HG03097 (cell line): ENCODE measurements around the gene CLTA.
A peak's percentile ranks its signal among the peaks of the same experiment; 100 is the strongest.
"Not testable (repeated sequence)": the region's sequence is repeated elsewhere in the genome, so short reads cannot be mapped to it uniquely, and the experiment has no call there.

Experiments used
- ATAC-seq: cut with Tn5 transposase; IDR thresholded peaks from one replicate; pipeline ENCODE4 v1.9.1; 2021; ENCODE audit not compliant: unreplicated experiment, low FRiP score

The CLTA gene

DNA sequence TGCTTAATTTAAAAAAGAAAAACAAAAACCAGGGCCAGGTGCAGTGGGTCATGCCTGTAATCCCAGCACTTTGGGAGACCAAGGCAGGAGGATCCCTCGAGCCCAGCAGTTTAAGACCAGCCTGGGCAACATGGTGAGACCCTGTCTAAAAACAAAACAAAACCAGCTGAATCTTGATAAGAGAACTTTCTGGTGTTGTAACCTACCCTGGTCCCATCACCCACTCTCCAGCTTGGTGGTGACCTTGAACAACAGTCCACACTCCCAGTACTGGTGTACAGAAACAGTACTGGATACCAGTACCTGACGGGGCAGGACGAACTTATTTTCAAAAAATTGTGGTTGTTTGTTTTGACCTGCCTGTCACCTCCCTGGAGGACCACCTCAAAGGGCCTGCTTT is 30.9 kb downstream of the CLTA start:
- no peak for ATAC-seq

DNA sequence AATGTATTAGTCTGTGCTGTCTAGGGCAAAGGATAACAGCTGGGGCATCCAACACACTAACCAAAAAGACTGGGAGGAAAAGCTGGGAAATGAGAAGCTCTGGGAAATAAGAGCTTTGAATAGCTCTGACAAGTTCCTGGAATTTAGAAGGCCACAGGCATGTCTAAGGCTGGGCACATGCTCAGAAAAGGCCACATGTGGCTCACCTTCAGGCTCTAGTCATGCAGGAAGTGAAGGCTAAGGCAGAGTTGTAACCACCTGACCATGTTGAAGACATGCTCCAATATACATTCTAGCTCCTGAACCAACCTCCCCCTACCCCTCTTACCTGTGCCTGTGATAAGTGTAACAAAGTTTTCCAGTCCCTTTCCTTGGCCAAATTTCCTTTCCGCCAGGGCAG is 31.7 kb downstream of the CLTA start:
- ATAC-seq, result no peak

DNA sequence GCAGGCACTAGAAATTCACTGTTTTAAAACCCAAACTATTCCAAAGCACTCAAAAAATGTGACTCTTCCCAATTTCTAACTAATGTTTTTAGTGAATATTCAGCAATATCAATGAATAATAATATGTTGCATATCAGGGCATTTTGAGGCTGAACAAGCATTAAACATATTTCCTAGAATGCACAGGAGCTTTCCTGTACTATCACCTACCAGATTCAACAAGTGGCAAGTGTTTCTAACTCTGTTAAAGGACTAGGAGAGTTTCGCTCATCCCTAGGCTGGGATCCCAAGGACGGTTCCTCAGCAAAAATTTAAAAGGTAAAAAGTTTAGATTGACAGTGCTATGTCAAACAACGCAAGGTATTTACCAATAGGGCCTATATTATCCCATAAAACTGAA is 46.5 kb downstream of the CLTA start:
- ATAC-seq, result no peak

DNA sequence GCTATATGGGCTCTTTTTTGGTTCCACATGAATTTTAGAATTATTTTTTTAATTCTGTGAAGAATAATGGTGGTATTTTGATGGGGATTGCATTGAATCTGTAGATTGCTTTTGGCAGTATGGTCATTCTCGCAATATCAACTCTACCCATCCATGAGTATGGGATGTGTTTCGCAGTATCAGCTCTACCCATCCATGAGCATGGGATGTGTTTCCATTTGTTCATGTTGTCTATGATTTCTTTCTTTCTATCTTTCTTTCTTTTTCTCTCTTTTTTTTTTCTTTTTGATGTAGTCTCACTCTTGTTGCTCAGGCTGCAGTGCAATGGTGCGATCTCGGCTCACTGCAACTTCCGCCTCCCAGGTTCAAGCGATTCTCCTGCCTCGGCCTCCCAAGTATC is 48.5 kb downstream of the CLTA start:
- not testable (repeated sequence) for ATAC-seq

DNA sequence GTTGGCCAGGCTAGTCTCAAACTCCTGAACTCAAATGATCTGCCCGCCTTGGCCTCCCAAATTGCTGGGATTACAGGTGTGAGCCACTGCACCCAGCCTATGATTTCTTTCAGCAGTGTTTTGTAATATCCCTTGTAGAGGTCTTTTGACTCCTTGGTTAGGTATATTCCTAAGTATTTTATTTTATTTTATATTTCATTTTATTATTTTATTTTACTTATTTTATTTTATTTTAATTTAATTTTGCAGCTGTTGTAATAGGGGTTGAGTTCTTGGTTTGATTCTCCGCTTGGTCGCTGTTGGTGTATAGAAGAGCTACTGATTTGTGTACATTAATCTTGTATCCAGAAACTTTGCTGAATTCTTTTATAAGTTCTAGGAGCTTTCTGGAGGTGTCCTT is 49.0 kb downstream of the CLTA start:
- ATAC-seq, result not testable (repeated sequence)

DNA sequence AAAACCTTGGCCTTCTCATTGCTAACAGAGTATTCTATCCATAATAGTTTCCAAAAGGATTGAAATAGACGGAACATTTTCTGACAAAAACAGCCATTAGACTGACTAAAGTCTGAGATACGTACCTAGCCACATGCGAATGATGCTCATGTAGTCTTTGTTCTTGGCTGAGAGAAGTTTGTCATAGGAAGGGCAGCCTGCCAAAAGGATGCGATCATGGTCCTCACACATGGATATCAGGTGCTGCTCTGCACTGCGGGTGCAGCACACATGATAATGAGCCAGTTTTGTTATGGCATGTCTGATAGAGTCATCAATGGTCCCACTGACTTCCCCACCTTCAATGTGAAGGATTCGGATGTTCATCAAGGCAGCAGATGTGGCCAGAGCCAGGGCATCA is 55.2 kb downstream of the CLTA start:
- ATAC-seq, result no peak

DNA sequence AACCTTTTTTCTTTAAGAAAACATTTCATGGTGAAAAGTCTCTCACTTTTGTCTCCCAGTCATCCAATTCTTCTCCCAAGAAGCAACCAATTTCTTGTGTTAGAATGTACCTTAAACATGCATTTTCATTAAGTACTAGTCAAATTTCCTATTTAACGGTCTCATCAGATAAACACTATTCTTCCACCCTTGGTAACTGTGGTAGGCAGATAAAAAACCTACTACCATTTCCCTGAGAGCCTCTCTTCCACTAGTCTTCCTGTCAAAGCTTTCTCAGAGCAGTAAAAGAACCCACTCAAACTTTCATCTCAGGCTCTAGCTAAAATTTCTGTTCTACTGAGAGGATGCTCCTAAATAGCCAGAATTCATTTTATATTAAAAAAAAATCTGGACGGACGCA is 56.6 kb downstream of the CLTA start:
- no peak for ATAC-seq

DNA sequence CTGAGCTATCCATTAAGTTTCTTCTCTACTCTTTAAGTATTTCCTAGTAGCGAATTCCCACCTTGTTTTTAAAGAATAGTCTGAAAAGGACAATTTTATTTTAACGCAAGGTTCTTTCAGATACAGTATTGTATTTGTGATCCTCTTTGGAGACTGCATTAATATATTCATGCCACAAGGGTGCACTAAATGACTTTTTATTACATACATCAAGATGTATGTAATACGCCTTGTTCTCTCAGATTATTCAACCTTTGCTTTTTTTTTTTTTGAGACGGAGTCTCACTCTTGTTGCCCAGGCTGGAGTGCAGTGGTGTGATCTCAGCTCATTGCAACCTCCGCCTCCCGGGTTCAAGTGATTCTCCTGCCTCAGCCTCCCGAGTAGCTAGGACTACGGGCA is 57.3 kb downstream of the CLTA start:
- not testable (repeated sequence) for ATAC-seq

DNA sequence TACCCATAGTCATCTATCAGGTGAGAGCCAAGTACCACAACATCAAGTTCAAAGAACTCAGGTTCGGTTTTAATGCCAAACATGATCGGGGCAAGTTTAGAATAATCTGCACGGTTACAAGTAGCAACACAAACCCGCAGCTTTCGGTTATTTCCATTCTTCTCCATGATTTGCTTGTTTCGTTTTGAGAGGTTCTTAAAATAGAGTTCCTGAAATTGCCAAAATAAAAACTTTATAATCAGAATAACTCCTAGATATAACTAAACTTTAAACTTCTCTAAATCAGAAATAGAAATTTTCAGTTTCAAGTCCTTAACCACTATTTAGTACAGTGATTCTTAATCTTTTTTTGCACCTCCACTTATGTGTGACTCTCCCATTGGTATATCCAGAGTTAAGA is 58.5 kb downstream of the CLTA start:
- ATAC-seq, result no peak

DNA sequence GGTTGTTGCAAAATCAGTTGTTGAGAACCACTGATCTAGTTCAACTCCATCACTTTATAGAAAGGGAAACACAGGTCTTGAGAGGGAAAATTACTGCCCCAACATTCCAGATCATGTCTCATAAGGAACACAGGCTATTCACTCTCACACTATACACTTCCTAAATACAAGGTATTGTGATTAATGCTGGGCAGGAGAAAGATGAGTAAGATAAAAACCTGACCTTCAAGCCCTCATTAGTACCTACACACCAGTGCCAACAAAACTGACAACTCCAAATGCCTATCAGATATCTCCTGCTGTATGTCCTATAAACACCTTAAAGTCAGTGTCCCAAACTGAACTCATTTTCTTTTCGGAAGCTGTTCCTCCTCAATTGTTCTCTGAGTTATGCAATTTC is 59.4 kb downstream of the CLTA start:
- ATAC-seq, result no peak

DNA sequence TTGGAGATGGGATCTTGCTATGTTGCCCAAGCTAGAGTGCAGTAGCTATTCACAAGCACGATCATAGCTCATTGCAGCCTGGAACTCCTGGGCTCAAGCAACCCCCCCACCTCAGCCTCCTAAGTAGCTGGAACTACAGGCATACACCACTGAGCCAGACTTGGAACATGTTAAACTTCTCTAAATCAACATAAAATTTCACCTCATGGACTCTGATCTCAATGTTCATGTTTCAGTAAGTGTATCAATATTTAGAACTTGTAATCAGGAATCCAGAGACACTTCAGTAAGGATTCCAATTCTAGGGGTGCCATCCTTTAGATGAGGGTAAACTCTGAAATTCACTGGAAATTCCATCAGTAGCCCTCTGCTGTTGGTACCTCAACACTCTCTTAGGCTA is 60.7 kb downstream of the CLTA start:
- ATAC-seq, result no peak

DNA sequence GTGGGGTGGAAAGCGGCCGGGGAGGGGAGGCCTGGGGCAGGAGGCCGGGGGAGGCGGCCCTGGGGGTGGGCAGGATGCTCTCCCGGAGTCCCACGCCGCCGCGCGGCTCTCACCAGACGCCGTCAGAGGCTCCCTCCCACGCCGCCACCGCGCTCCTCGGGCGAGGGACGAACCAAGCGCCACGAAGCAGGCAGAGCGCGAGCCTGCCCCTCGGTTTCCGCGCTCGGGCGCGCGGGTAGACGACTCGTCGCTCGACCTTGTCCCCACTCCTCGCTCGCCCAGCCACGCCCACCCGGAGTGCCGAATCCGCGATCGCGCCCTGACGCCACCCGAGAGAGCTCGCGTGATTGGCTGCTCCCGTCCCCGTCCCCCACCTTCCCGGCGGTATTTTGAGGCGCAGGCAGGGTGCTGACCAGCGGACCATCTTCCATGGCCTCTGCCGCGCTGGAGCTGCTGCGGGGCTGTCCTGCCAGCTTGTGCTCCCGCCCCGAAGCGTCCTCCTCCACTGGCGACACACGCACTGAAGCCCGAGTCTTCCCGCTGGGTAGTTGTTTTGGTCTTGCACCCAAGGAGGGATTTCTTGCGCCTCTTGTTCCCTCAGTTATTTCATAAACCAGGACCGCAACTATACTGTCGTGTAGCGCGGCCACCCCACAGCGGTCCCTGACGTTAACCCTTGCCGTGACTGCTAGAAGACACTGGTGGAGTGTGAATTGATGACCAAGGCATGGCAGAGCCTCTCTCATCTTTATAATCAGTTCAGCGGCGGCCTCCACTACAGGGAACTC is 67.7 kb downstream of the CLTA start, which contains the start of gene GNE:
Gene GNE (minus strand): TSS at position 241 of the 788 bp plus-strand sequence. CDS start 9,093 bp downstream, outside the sequence.
- ATAC-seq, result peak; percentile 81

DNA sequence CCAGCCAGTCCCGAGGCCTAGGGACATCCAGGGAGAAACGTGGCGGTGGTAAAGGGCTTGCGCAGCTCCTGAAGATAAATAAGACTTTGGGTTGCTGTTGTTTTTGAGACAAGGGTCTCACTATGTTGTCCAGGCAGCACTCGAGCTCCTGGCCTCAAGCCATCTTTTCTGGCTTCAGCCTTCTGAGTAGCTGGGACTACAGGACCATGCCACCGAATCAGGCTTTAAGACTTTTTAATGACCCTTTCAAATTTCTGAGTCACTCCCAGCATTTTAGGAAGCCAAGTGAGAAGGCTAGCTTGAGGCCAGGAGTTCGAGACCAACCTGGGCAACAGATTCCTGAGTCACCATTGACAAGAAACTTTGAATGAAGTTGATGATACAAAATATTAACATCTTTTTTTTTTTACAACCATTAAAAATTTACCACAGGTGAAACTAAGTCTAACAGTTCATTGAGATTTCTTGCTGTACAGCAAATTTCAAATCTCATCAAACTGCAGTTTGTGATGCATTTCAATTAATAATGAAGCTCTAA is 68.3 kb downstream of the CLTA start:
- no peak for ATAC-seq
